Neural cell (in vitro differentiated cells): ENCODE results near the gene ADARB2. TPM values are rescaled to one million over a fixed set of nuclear protein-coding genes. Genes with fewer than 3 reads are reported as not detected.

ENCODE experiments used
- H2AFZ ChIP-seq: fragments of 200-600, 300-800 bp; sonication (generic), shearing (Covaris generic); 2 replicates; pipeline ENCODE4 v1.6.0; 2014; ENCODE audit warnings: low read depth, mild to moderate bottlenecking, antibody characterized with exemption, low read length, moderate library complexity
- H3F3A ChIP-seq: fragments of 200-600 bp; shearing (Covaris generic); 2 replicates; pipeline ENCODE4 v1.6.1; 2016; ENCODE audit warnings: mild to moderate bottlenecking, moderate library complexity, mixed read lengths, antibody characterized with exemption, low read length; ENCODE audit not compliant: insufficient read depth, poor library complexity, severe bottlenecking
- H3K27ac ChIP-seq: fragments of 200-600, 300-800 bp; sonication (generic), shearing (Covaris generic); 2 replicates; pipeline ENCODE4 v1.5.1; 2014; ENCODE audit warnings: mild to moderate bottlenecking, low read length, moderate library complexity
- H3K27me3 ChIP-seq: fragments of 300-800, 200-600 bp; sonication (generic), shearing (Covaris generic); 2 replicates; pipeline ENCODE4 v1.6.0; 2014; ENCODE audit warnings: mild to moderate bottlenecking, low read depth, low read length, moderate library complexity; ENCODE audit not compliant: insufficient read depth
- H3K36me3 ChIP-seq: fragments of 300-800, 200-600 bp; sonication (generic), shearing (Covaris generic); 2 replicates; pipeline ENCODE4 v1.5.1; 2014; ENCODE audit warnings: mild to moderate bottlenecking, antibody characterized with exemption, low read length, moderate library complexity; ENCODE audit not compliant: insufficient read depth
- H3K4me2 ChIP-seq: fragments of 300-800, 200-600 bp; sonication (generic), shearing (Covaris generic); 2 replicates; pipeline ENCODE4 v1.6.0; 2014; ENCODE audit warnings: mild to moderate bottlenecking, low read length
- H3K4me3 ChIP-seq: fragments of 300-800, 200-600 bp; sonication (generic), shearing (Covaris generic); 2 replicates; pipeline ENCODE4 v1.5.1; 2014; ENCODE audit warnings: mild to moderate bottlenecking, low read length, moderate library complexity
- H3K79me2 ChIP-seq: fragments of 200-600 bp; shearing (Covaris generic); replicated peaks from 2 replicates; pipeline ENCODE4 v1.6.0; 2014; ENCODE audit warnings: mild to moderate bottlenecking, low read length, moderate library complexity; ENCODE audit not compliant: insufficient read depth
- H3K9ac ChIP-seq: fragments of 300-800, 200-600 bp; sonication (generic), shearing (Covaris generic); 2 replicates; pipeline ENCODE4 v1.6.1; 2016; ENCODE audit warnings: mild to moderate bottlenecking, low read length, mixed read lengths
- H3K9me2 ChIP-seq: fragments of 200-600 bp; shearing (Covaris generic); 2 replicates; pipeline ENCODE4 v1.6.1; 2016; ENCODE audit warnings: mild to moderate bottlenecking, low read length, mixed read lengths; ENCODE audit not compliant: insufficient read depth
- H3K9me3 ChIP-seq: fragments of 200-600, 300-800 bp; sonication (generic), shearing (Covaris generic); 2 replicates; pipeline ENCODE4 v1.6.1; 2016; ENCODE audit warnings: mild to moderate bottlenecking, mixed run types, low read length, moderate library complexity, mixed read lengths
- H4K20me1 ChIP-seq: fragments of 200-600 bp; shearing (Covaris generic); 2 replicates; pipeline ENCODE4 v1.6.1; 2016; ENCODE audit warnings: mild to moderate bottlenecking, mixed run types; ENCODE audit not compliant: insufficient read depth
- CTCF ChIP-seq: fragments of 450-650 bp; IDR thresholded peaks from 2 replicates; pipeline ENCODE4 v1.5.1; 2014; ENCODE audit warnings: antibody characterized with exemption, mild to moderate bottlenecking, moderate library complexity; ENCODE audit not compliant: poor library complexity, severe bottlenecking
- EP300 ChIP-seq: fragments of 450-650 bp; conservative IDR thresholded peaks from 2 replicates; pipeline ENCODE4 v1.6.1; 2014; ENCODE audit warnings: antibody characterized with exemption, mild to moderate bottlenecking, moderate library complexity; ENCODE audit not compliant: poor library complexity, severe bottlenecking
- EZH2 ChIP-seq: fragments of 200-600, 300-800 bp; shearing (Covaris generic), sonication (generic); IDR thresholded peaks from 2 replicates; pipeline ENCODE4 v1.6.1; 2014; ENCODE audit warnings: antibody characterized with exemption, low read length, borderline replicate concordance, mild to moderate bottlenecking; ENCODE audit not compliant: insufficient read depth, poor library complexity, severe bottlenecking
- MXI1 ChIP-seq: fragments of 450-650 bp; conservative IDR thresholded peaks from 2 replicates; pipeline ENCODE4 v1.6.1; 2014; ENCODE audit warnings: antibody characterized with exemption, mild to moderate bottlenecking; ENCODE audit not compliant: poor library complexity, severe bottlenecking
- POLR2AphosphoS5 ChIP-seq: IDR thresholded peaks from 2 replicates; pipeline ENCODE4 v1.6.1; 2012
- RAD21 ChIP-seq: fragments of 450-650 bp; conservative IDR thresholded peaks from 2 replicates; pipeline ENCODE4 v1.6.1; 2014; ENCODE audit warnings: antibody characterized with exemption, mild to moderate bottlenecking, moderate library complexity
- SMC3 ChIP-seq: fragments of 450-650 bp; conservative IDR thresholded peaks from 2 replicates; pipeline ENCODE4 v1.6.1; 2014; ENCODE audit warnings: antibody characterized with exemption, mild to moderate bottlenecking, moderate library complexity; ENCODE audit not compliant: poor library complexity
- TAF1 ChIP-seq: IDR thresholded peaks from 2 replicates; pipeline ENCODE4 v1.6.1; 2012; ENCODE audit warnings: low read depth
- polyA plus RNA-seq: library from polyadenylated mRNA; depleted of rRNA; stranded (reverse); fragments of >200 nt; gene quantifications from 2 replicates; pipeline ENCODE4 v1.2.3, GENCODE V29; 2014
- TF ChIP-seq, protein P1 (sequence below): IDR thresholded peaks from 2 replicates; pipeline ENCODE4 v1.6.1; 2012; ENCODE audit warnings: borderline replicate concordance

The ADARB2 gene
- polyA plus RNA-seq, 1 donor from 2014 or later: 3.6 TPM

GRCh38 chr10:1527951-1528350 lies 209.4 kb downstream of the ADARB2 start:
- H2AFZ ChIP-seq: no peak overlapping the region
- H3K9me3 ChIP-seq: no peaks in the 10 kb centered on the region
- no peak overlapping the region for H3K9ac ChIP-seq
- H4K20me1 ChIP-seq: no peaks in the 10 kb centered on the region
- no peak overlapping the region for H3K4me2 ChIP-seq
- no peaks in the 10 kb centered on the region for H3K79me2 ChIP-seq
- H3K27me3 ChIP-seq: no peaks in the 10 kb centered on the region
- H3K27ac ChIP-seq: no peak overlapping the region
- no peaks in the 10 kb centered on the region for H3F3A ChIP-seq
- H3K9me2 ChIP-seq: no peaks in the 10 kb centered on the region
- H3K4me3 ChIP-seq: no peak overlapping the region
- TF ChIP-seq SMC3: no peak
- TF ChIP-seq MXI1: no peak
- no peak for TF ChIP-seq RAD21
- TF ChIP-seq, protein P1, sequence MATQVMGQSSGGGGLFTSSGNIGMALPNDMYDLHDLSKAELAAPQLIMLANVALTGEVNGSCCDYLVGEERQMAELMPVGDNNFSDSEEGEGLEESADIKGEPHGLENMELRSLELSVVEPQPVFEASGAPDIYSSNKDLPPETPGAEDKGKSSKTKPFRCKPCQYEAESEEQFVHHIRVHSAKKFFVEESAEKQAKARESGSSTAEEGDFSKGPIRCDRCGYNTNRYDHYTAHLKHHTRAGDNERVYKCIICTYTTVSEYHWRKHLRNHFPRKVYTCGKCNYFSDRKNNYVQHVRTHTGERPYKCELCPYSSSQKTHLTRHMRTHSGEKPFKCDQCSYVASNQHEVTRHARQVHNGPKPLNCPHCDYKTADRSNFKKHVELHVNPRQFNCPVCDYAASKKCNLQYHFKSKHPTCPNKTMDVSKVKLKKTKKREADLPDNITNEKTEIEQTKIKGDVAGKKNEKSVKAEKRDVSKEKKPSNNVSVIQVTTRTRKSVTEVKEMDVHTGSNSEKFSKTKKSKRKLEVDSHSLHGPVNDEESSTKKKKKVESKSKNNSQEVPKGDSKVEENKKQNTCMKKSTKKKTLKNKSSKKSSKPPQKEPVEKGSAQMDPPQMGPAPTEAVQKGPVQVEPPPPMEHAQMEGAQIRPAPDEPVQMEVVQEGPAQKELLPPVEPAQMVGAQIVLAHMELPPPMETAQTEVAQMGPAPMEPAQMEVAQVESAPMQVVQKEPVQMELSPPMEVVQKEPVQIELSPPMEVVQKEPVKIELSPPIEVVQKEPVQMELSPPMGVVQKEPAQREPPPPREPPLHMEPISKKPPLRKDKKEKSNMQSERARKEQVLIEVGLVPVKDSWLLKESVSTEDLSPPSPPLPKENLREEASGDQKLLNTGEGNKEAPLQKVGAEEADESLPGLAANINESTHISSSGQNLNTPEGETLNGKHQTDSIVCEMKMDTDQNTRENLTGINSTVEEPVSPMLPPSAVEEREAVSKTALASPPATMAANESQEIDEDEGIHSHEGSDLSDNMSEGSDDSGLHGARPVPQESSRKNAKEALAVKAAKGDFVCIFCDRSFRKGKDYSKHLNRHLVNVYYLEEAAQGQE: no peak
- no peak for TF ChIP-seq POLR2AphosphoS5
- no peak for TF ChIP-seq EP300
- TF ChIP-seq CTCF: no peak
- no peak for TF ChIP-seq TAF1
- TF ChIP-seq EZH2: no peak
- no peaks in the 10 kb centered on the region for H3K36me3 ChIP-seq

DNA sequence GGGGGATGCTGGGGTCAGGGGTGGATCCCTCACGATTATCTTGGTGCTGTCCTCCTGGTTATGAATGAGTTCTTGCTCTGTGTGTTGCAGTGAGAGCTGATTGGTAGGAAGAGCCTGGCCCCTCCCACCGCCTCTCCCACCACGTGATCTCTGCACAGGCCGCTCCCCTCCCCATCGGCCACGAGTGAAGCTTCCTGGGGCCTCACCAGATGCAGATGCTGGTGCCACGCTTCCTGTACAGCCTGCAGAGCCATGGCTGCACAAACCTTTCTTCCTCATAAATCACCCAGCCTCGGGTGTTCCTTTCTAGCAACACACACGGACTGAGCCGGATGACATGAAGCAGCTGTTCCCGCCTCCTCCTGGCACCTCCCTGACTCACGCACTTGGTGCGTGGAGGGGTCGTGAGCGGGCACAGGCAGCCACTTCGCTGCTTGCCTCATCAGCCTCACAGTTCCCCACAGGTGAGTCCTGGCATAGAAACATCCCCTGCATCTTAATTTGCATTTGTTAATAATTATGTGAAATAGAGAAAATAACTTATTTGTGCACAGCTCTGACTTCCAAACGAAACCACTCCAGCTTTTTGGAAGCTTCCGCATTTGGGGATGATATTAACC lies 210.8 kb downstream of the ADARB2 start:
- no peaks in the 10 kb centered on the region for H3K79me2 ChIP-seq
- no peak overlapping the region for H3K27ac ChIP-seq
- H3K9me3 ChIP-seq: no peaks in the 10 kb centered on the region
- H4K20me1 ChIP-seq: no peaks in the 10 kb centered on the region
- no peak overlapping the region for H3K9ac ChIP-seq
- H3K27me3 ChIP-seq: no peaks in the 10 kb centered on the region
- no peak overlapping the region for H2AFZ ChIP-seq
- no peak for TF ChIP-seq TAF1
- TF ChIP-seq POLR2AphosphoS5: no peak
- TF ChIP-seq MXI1: no peak
- TF ChIP-seq EP300: no peak
- no peak overlapping the region for H3K4me2 ChIP-seq
- H3K4me3 ChIP-seq: no peak overlapping the region
- H3K9me2 ChIP-seq: no peaks in the 10 kb centered on the region
- no peaks in the 10 kb centered on the region for H3K36me3 ChIP-seq
- H3F3A ChIP-seq: no peaks in the 10 kb centered on the region
